Memory B cell (primary cell): Measurements from ENCODE around the gene PTGR3.

Experiments used
- ATAC-seq: fragments of 150-1000 bp; cut with Tn5 transposase; 2 replicates; pipeline ENCODE4 v1.10.0; 2021; ENCODE audit warnings: low read depth, mild to moderate bottlenecking, moderate library complexity
- DNase-seq, 2 donors: peaks; one replicate each; pipeline ENCODE4 v3.0.0; 2022; ENCODE audit warnings: low spot score in 2 of 2
- H3K27ac Mint-ChIP-seq: one replicate; pipeline ENCODE4 v1.8.0; 2022; ENCODE audit warnings: mild to moderate bottlenecking, moderate library complexity, mixed read lengths
- H3K27me3 Mint-ChIP-seq: one replicate; pipeline ENCODE4 v1.8.0; 2022; ENCODE audit warnings: mixed read lengths
- H3K36me3 Mint-ChIP-seq: one replicate; pipeline ENCODE4 v1.8.0; 2022; ENCODE audit warnings: mild to moderate bottlenecking, mixed read lengths
- H3K4me1 Mint-ChIP-seq: one replicate; pipeline ENCODE4 v1.8.0; 2022; ENCODE audit warnings: mixed read lengths
- H3K4me3 Mint-ChIP-seq: one replicate; pipeline ENCODE4 v1.8.0; 2022; ENCODE audit warnings: mild to moderate bottlenecking, moderate library complexity, mixed read lengths
- H3K9me3 Mint-ChIP-seq: one replicate; pipeline ENCODE4 v1.8.0; 2022; ENCODE audit warnings: mixed read lengths

PTGR3 gene, protein sequence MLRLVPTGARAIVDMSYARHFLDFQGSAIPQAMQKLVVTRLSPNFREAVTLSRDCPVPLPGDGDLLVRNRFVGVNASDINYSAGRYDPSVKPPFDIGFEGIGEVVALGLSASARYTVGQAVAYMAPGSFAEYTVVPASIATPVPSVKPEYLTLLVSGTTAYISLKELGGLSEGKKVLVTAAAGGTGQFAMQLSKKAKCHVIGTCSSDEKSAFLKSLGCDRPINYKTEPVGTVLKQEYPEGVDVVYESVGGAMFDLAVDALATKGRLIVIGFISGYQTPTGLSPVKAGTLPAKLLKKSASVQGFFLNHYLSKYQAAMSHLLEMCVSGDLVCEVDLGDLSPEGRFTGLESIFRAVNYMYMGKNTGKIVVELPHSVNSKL

GRCh38 chr18:75209129-75209950 lies at the start of gene PTGR3:
PTGR3 (minus strand) TSS chr18:75209139; CDS start chr18:75209058, 81 bp downstream.
- no peaks in the 10 kb centered on the region for H3K9me3 Mint-ChIP-seq

DNA sequence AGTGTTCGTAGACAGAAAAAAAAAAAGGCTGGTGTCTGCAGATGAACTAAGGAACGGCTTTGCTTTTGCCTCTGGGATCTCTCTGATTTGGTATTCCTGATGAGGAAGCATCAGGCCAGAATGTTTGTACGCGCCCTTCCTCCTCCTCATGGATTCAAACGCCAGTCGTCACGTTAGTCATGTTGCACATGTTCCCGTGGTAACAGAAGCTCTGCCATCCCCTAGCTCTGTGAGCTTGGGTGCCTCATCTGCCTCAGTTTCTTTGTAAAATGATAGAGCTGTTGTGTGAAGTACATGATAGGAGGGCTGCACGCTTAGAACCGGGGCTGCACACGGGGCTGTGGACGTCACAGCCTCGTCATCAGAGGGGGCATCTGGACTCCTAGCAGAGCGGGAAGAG lies 48.7 kb upstream of the PTGR3 start:
- Mint-ChIP-seq H3K27ac (no peak overlapping the region), H3K4me1 (peaks cover 24% of the 10 kb centered on the region), H3K36me3 (no peaks in the 10 kb centered on the region), H3K9me3 (no peaks in the 10 kb centered on the region), H3K27me3 (no peaks in the 10 kb centered on the region), H3K4me3 (no peak overlapping the region)
- DNase-seq (no peak), ATAC-seq (no peak)

More at GRCh38 chr18:75209129-75209950, at the start of gene PTGR3:
- peaks cover 2% of the 10 kb centered on the region for H3K36me3 Mint-ChIP-seq
- H3K27me3 Mint-ChIP-seq, result no peaks in the 10 kb centered on the region
- DNase-seq (peak; percentile 55 to 63), ATAC-seq (peak; percentile 63)
- H3K4me1 Mint-ChIP-seq, result peaks cover 28% of the 10 kb centered on the region
- H3K4me3 Mint-ChIP-seq, result peak within 1 kb of the TSS; percentile 93
- H3K27ac Mint-ChIP-seq, result peak within 1 kb of the TSS; percentile 92

- peaks cover 18% of the 10 kb centered on the region for H3K4me1 Mint-ChIP-seq
- H3K4me3 Mint-ChIP-seq, result no peak overlapping the region
- no peaks in the 10 kb centered on the region for H3K36me3 Mint-ChIP-seq
- H3K27me3 Mint-ChIP-seq, result no peaks in the 10 kb centered on the region
- H3K9me3 Mint-ChIP-seq, result no peaks in the 10 kb centered on the region
- ATAC-seq (no peak), DNase-seq (no peak)
- no peak overlapping the region for H3K27ac Mint-ChIP-seq
Observed at GRCh38 chr18:75256376-75256775, 47.4 kb upstream of the PTGR3 start.

GRCh38 chr18:75255094-75255493 lies 46.2 kb upstream of the PTGR3 start:
- Mint-ChIP-seq H3K27me3 (no peaks in the 10 kb centered on the region), H3K36me3 (peaks cover 2% of the 10 kb centered on the region), H3K9me3 (no peaks in the 10 kb centered on the region), H3K27ac (no peak overlapping the region), H3K4me3 (no peak overlapping the region), H3K4me1 (peaks cover 12% of the 10 kb centered on the region)
- ATAC-seq, result no peak
- no peak for DNase-seq

GRCh38 chr18:75253784-75254183 lies 44.8 kb upstream of the PTGR3 start:
- no peak overlapping the region for H3K4me3 Mint-ChIP-seq
- peaks cover 5% of the 10 kb centered on the region for H3K36me3 Mint-ChIP-seq
- peaks cover 22% of the 10 kb centered on the region for H3K4me1 Mint-ChIP-seq
- no peak for DNase-seq
- H3K27me3 Mint-ChIP-seq, result no peaks in the 10 kb centered on the region
- no peak for ATAC-seq
- H3K9me3 Mint-ChIP-seq, result peaks cover 5% of the 10 kb centered on the region
- no peak overlapping the region for H3K27ac Mint-ChIP-seq

GRCh38 chr18:75253043-75253442 lies 44.1 kb upstream of the PTGR3 start:
- DNase-seq, result no peak
- no peak for ATAC-seq
- H3K4me1 Mint-ChIP-seq, result peaks cover 25% of the 10 kb centered on the region
- no peaks in the 10 kb centered on the region for H3K27me3 Mint-ChIP-seq
- peaks cover 5% of the 10 kb centered on the region for H3K9me3 Mint-ChIP-seq
- no peak overlapping the region for H3K27ac Mint-ChIP-seq
- H3K36me3 Mint-ChIP-seq, result peaks cover 5% of the 10 kb centered on the region
- H3K4me3 Mint-ChIP-seq, result no peak overlapping the region

DNA sequence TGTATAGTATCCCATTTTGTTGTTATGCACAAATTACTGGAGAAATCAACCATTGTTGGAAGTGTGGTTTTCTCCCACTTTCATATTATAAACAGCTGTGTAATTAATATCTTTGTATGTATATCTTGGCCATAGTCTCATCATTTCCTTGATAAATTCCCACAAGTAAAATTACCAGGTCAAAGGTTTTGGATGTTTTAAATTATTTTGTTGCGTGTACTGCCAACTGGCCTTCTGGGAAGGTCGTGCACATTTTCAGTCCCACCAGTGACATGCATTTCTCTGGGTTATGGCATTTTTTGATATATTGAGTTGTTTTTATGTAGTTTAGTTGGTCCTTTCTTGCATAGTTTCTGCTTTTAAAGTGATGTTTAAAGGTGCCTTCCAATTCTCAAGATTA lies 43.2 kb upstream of the PTGR3 start:
- H3K4me3 Mint-ChIP-seq, result no peak overlapping the region
- DNase-seq, result no peak
- H3K27me3 Mint-ChIP-seq, result no peaks in the 10 kb centered on the region
- peaks cover 5% of the 10 kb centered on the region for H3K9me3 Mint-ChIP-seq
- no peak for ATAC-seq
- H3K4me1 Mint-ChIP-seq, result peaks cover 27% of the 10 kb centered on the region
- peaks cover 5% of the 10 kb centered on the region for H3K36me3 Mint-ChIP-seq
- H3K27ac Mint-ChIP-seq, result no peak overlapping the region

GRCh38 chr18:75251466-75251865 lies 42.5 kb upstream of the PTGR3 start:
- Mint-ChIP-seq H3K4me1 (peaks cover 27% of the 10 kb centered on the region), H3K4me3 (no peak overlapping the region), H3K27me3 (no peaks in the 10 kb centered on the region), H3K36me3 (peaks cover 5% of the 10 kb centered on the region), H3K9me3 (peaks cover 5% of the 10 kb centered on the region), H3K27ac (peak overlapping the region; percentile 29)
- no peak for ATAC-seq
- no peak for DNase-seq

DNA sequence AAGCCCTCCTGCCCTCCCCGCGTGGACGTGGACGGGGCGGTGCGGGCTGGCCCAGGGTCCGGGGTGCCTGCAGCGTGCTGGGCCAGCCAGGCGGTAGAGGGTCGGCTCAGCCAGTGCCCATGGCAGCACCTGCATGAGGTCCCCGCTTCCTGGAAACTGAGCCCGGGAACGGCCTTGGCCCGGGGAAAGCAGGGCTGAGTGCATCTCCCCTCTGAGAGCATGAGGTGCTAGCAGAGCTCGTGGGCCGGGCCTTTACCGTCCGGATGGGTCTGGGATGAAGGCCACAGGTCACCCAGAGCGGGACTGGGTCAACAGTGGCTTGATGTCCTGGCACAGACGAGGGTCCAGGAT lies 41.5 kb upstream of the PTGR3 start:
- no peak for ATAC-seq
- no peak overlapping the region for H3K4me3 Mint-ChIP-seq

DNA sequence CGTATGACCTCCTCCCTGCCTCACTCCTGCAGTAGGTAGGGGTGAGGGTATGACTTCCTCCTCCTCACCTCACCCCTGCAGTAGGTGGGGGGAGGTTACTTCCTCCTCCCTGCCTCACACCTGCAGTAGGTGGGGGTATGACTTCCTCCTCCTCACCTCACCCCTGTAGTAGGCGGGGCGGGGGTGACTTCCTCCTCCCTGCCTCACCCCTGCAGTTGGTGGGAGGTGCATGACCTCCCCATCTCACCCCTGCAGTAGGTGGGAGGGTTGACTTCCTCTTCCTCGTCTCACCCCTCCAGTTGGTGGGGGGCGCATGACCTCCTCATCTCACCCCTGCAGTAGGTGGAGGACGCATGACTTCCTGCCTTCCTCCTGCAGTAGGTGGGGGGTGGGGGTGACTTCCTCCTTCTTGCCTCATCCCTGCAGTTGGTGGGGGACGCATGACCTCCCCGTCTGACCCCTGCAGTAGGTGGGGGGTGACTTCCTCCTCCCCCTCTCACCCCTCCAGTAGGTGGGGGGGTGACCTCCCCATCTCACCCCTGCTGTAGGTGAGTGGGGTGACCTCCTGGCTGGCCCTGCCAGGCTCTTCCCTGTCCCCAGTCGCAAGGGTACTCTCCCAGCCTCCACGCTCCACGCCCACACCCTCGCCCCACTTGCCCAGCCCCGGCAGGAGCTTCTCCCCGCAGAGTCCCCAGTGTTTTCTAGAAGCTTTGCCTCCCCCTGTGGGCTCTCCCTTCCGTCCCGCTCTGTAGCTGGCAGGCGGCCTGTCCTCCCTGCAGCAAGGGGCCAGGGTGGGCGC lies 40.9 kb upstream of the PTGR3 start:
- peaks cover 31% of the 10 kb centered on the region for H3K4me1 Mint-ChIP-seq
- H3K27me3 Mint-ChIP-seq, result no peaks in the 10 kb centered on the region
- H3K4me3 Mint-ChIP-seq, result peak overlapping the region; percentile 17
- H3K36me3 Mint-ChIP-seq, result peaks cover 5% of the 10 kb centered on the region
- peaks cover 5% of the 10 kb centered on the region for H3K9me3 Mint-ChIP-seq
- DNase-seq, result peak in 1 of 2 donors; percentile 30
- no peak overlapping the region for H3K27ac Mint-ChIP-seq
- ATAC-seq, result peak; percentile 57

More for the DNA sequence above, 41.5 kb upstream of the PTGR3 start:
- peaks cover 5% of the 10 kb centered on the region for H3K36me3 Mint-ChIP-seq
- no peak overlapping the region for H3K27ac Mint-ChIP-seq
- peaks cover 32% of the 10 kb centered on the region for H3K4me1 Mint-ChIP-seq
- H3K9me3 Mint-ChIP-seq, result peaks cover 5% of the 10 kb centered on the region
- H3K27me3 Mint-ChIP-seq, result no peaks in the 10 kb centered on the region
- no peak for DNase-seq

DNA sequence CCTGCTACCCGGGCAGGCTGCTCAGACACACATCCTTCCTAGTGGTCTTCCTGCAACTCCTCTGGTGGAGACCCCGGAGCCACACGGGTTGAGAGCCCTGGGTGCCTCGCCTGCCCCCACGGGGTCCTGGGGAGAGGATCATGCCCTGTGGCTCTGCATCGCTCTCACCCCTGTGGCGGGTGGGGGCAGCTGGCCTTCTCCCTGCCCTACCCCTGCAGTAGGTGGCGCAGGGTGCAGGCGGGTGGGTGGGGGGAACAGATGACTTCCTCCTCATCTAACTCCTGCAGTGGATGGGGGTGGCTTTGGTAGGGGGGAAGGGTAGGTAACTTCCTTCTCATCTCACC lies 40.2 kb upstream of the PTGR3 start:
- H3K4me1 Mint-ChIP-seq, result peaks cover 33% of the 10 kb centered on the region
- DNase-seq (no peak), ATAC-seq (no peak)
- peaks cover 5% of the 10 kb centered on the region for H3K36me3 Mint-ChIP-seq
- peaks cover 5% of the 10 kb centered on the region for H3K9me3 Mint-ChIP-seq
- H3K4me3 Mint-ChIP-seq, result peak overlapping the region; percentile 30
- no peaks in the 10 kb centered on the region for H3K27me3 Mint-ChIP-seq
- H3K27ac Mint-ChIP-seq, result peak overlapping the region; percentile 82

DNA sequence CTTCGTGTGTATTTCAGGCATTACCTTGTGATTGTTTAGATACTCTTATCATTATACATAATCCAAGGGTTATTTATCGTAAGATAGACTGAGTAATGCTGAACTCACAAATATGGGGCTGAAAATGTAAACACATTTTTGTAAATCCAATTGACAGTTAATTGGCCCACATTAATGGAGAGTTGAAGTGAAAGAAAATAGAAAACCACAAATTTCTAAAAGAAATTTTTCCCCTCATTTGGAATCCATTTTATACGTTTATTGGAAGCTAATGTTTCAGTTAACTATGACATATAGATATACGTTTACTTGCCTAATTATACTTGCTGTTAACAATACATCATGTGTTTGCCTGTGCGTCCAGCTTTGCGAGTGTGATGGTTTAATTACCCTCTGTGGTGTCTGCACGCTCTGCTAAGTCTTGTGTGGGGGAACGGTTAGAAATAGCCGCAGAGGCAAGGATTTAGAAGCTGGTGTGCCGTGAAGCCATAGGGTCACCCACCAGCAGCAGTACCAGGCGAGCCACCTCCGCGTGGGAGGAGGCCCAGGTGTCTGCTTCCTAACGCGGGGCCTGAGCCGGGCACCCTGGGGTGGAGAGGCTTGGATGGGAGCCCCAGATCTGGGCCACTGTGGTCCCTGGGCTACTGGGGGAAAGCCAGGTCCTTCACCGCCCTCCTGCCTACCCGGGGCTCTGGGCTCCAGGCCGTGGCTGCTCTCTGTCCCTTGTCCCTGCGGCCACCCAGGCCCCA lies 39.7 kb upstream of the PTGR3 start:
- Mint-ChIP-seq H3K9me3 (peaks cover 5% of the 10 kb centered on the region), H3K27me3 (no peaks in the 10 kb centered on the region), H3K36me3 (peaks cover 5% of the 10 kb centered on the region), H3K4me1 (peaks cover 33% of the 10 kb centered on the region), H3K27ac (peak overlapping the region; percentile 82), H3K4me3 (peak overlapping the region; percentile 76)
- DNase-seq, result no peak
- peak; percentile 16 for ATAC-seq

- DNase-seq (no peak), ATAC-seq (peak; percentile 37)
- Mint-ChIP-seq H3K36me3 (peaks cover 5% of the 10 kb centered on the region), H3K27ac (peak overlapping the region; percentile 82), H3K27me3 (no peaks in the 10 kb centered on the region), H3K9me3 (peaks cover 5% of the 10 kb centered on the region), H3K4me3 (peak overlapping the region; percentile 76), H3K4me1 (peaks cover 31% of the 10 kb centered on the region)
Observed at GRCh38 chr18:75247611-75248421, 38.9 kb upstream of the PTGR3 start.
